ENCODE results near the gene PKP2.

PKP2 gene

GRCh38 chr12:32742133-32742532 lies 154.4 kb downstream of the PKP2 start:
- DNase-seq, result no peak
